Keratinocyte (primary cell): ENCODE results near the gene PLEKHG5. TPM values are rescaled to one million over a fixed set of nuclear protein-coding genes. Genes with fewer than 3 reads are reported as not detected.

ENCODE experiments used
- DNase-seq: peaks from one replicate; pipeline ENCODE4 v3.0.0-alpha.2; 2011; ENCODE audit warnings: low read depth, missing footprints, low spot score
- FAIRE-seq: peaks from 2 replicates; lab custom pipeline; 2011; peaks lifted over from hg19 to GRCh38; lab: Jason Lieb, UNC
- H2AFZ ChIP-seq: 2 replicates; pipeline ENCODE4 v1.6.0; 2012; ENCODE audit warnings: low read length, control low read depth, inconsistent platforms; ENCODE audit not compliant: control insufficient read depth
- H3K27ac ChIP-seq: 2 replicates; pipeline ENCODE4 v1.5.1; 2011; ENCODE audit warnings: low read length; ENCODE audit not compliant: control insufficient read depth, insufficient read depth
- H3K27me3 ChIP-seq: 3 replicates; pipeline ENCODE4 v1.6.0; 2011; ENCODE audit warnings: low read length; ENCODE audit not compliant: control insufficient read depth, insufficient read depth; ENCODE audit errors: extremely low read depth
- H3K36me3 ChIP-seq, 2 experiments: 2 replicates in 1 of 2; 3 replicates in 1 of 2; pipeline ENCODE4 v1.5.1; 2011; ENCODE audit warnings: low read length in 2 of 2, mild to moderate bottlenecking in 1 of 2; ENCODE audit not compliant: control insufficient read depth in 2 of 2, insufficient read depth in 2 of 2; ENCODE audit errors: extremely low read depth in 1 of 2
- H3K4me1 ChIP-seq: 3 replicates; pipeline ENCODE4 v1.5.1; 2011; ENCODE audit warnings: low read length; ENCODE audit not compliant: control insufficient read depth, insufficient read depth; ENCODE audit errors: extremely low read depth
- H3K4me2 ChIP-seq: 3 replicates; pipeline ENCODE4 v1.6.0; 2011; ENCODE audit warnings: low read depth, low read length; ENCODE audit not compliant: control insufficient read depth, insufficient read depth; ENCODE audit errors: extremely low read depth
- H3K4me3 ChIP-seq, 3 experiments: fragments of 200-600 bp in 1 of 3; sonication (generic) in 1 of 3; 2 replicates in 2 of 3; 3 replicates in 1 of 3; pipeline ENCODE4 v1.5.1; 2011 to 2016; ENCODE audit warnings: low read length in 3 of 3, mild to moderate bottlenecking in 3 of 3, control low read depth in 2 of 3, inconsistent platforms in 1 of 3, low read depth in 1 of 3, mixed read lengths in 1 of 3, mixed run types in 1 of 3, moderate library complexity in 1 of 3; ENCODE audit not compliant: control insufficient read depth in 2 of 3, insufficient read depth in 2 of 3; ENCODE audit errors: extremely low read depth in 1 of 3
- H3K79me2 ChIP-seq: 2 replicates; pipeline ENCODE4 v1.6.0; 2012; ENCODE audit warnings: low read length; ENCODE audit not compliant: control insufficient read depth, insufficient read depth
- H3K9ac ChIP-seq: 3 replicates; pipeline ENCODE4 v1.6.0; 2011; ENCODE audit warnings: low read length; ENCODE audit not compliant: control insufficient read depth, insufficient read depth; ENCODE audit errors: extremely low read depth
- H3K9me1 ChIP-seq: 3 replicates; pipeline ENCODE4 v1.6.0; 2011; ENCODE audit warnings: low read length; ENCODE audit not compliant: control insufficient read depth, insufficient read depth; ENCODE audit errors: extremely low read depth
- H3K9me3 ChIP-seq: 2 replicates; pipeline ENCODE4 v1.5.1; 2012; ENCODE audit warnings: low read depth, low read length; ENCODE audit not compliant: control insufficient read depth
- H4K20me1 ChIP-seq: 3 replicates; pipeline ENCODE4 v1.6.0; 2011; ENCODE audit warnings: low read length; ENCODE audit not compliant: control insufficient read depth, insufficient read depth; ENCODE audit errors: extremely low read depth
- EZH2 ChIP-seq: IDR thresholded peaks from one replicate; pipeline ENCODE4 v1.6.1; 2012; ENCODE audit warnings: inconsistent platforms, mild to moderate bottlenecking, low read length, moderate library complexity
- dilution Hi-C: fragments of 300-500 bp; cut with MboI; formaldehyde crosslinking; loops from one replicate; pipeline ENCODE4 v1.7.0; 2020; ENCODE audit warnings: low sequenced_read_pairs; ENCODE audit not compliant: extremely low pct_ligation_motif_present
- polyA plus RNA-seq, 5 experiments: library from polyadenylated mRNA; depleted of rRNA in 3 of 5; stranded (reverse) in 3 of 5; stranded (forward) in 1 of 5; unstranded in 1 of 5; fragments of >200 nt; gene quantifications; 1 replicate in 1 of 5; 2 replicates in 3 of 5; 3 replicates in 1 of 5; pipeline versions ENCODE4 v1.2.1 to v1.2.3, GENCODE V29; 2011 to 2012; ENCODE audit warnings: missing spikeins in 2 of 5, low read depth in 1 of 5, low replicate concordance in 1 of 5
- TF ChIP-seq, protein P1 (sequence below), 3 experiments: IDR thresholded peaks in 1 of 3; conservative IDR thresholded peaks in 1 of 3; optimal IDR thresholded peaks in 1 of 3; 2 replicates in 2 of 3; 3 replicates in 1 of 3; pipeline versions ENCODE3 to v1.5.1; 2011; ENCODE audit warnings: low read length in 3 of 3, mild to moderate bottlenecking in 3 of 3, moderate library complexity in 2 of 3, control low read depth in 1 of 3, inconsistent platforms in 1 of 3; ENCODE audit not compliant: insufficient read depth in 2 of 3; ENCODE audit errors: extremely low read depth in 1 of 3

PLEKHG5 gene
- polyA plus RNA-seq, 1 donor (not counting 4 experiments of a cell fraction or from before 2014, with no cell fraction given), result 11.8 TPM

DNA sequence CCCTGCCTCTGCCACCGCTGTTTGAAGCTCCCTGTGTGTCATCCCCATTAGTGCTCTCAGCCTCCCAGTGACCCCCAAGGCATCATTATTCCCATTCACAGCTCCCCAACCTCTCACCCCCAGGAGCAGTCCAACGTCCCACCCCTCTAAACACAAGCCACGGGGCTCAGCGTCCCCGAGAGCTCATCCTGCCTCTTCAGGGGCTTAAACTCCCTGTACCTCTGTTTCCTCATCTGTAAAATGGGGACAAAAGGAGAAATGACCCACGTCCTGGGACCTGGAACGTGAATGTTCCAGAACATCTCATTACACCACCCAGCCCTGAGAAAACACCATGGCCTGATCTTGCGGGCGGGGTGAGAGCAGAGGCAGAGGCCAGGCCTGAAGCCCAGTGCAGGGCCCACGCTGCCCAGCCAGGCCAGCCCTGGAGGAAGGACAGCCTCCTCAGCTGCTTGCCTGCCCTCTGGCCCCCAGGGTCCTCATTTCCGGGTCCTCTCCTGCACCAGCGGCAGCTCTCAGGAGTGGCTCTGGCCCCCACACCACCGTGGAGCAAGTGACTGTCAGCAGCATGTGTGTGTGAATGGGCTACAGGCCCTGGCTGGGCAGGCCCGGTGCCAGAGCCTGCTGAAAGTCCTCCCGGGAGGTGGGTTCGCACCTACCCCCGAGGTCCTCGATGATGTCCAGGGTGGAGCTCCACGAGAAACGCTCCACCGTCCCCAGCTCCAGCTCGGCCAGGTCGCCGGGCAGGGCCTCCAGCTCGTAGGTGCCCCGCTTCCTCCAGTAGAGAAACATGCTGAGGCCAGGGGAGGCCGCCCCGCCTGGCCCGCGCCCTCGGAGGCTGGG is 14.1 kb upstream of the PLEKHG5 start:
- H4K20me1 ChIP-seq, result no peaks in the 10 kb centered on the region
- no peaks in the 10 kb centered on the region for H3K79me2 ChIP-seq
- H3K27me3 ChIP-seq, result peaks cover 6% of the 10 kb centered on the region
- H2AFZ ChIP-seq, result no peak overlapping the region
- DNase-seq (no peak), FAIRE-seq (no peak)
- H3K4me2 ChIP-seq, result no peak overlapping the region
- no peaks in the 10 kb centered on the region for H3K4me1 ChIP-seq
- no peak overlapping the region for H3K9ac ChIP-seq
- no peaks in the 10 kb centered on the region for H3K36me3 ChIP-seq
- no peak overlapping the region for H3K4me3 ChIP-seq
- H3K9me1 ChIP-seq, result no peaks in the 10 kb centered on the region
- H3K27ac ChIP-seq, result no peak overlapping the region
- H3K9me3 ChIP-seq, result no peaks in the 10 kb centered on the region
- dilution Hi-C loops, result no loop called here
- no peak for TF ChIP-seq EZH2
- TF ChIP-seq, protein P1, sequence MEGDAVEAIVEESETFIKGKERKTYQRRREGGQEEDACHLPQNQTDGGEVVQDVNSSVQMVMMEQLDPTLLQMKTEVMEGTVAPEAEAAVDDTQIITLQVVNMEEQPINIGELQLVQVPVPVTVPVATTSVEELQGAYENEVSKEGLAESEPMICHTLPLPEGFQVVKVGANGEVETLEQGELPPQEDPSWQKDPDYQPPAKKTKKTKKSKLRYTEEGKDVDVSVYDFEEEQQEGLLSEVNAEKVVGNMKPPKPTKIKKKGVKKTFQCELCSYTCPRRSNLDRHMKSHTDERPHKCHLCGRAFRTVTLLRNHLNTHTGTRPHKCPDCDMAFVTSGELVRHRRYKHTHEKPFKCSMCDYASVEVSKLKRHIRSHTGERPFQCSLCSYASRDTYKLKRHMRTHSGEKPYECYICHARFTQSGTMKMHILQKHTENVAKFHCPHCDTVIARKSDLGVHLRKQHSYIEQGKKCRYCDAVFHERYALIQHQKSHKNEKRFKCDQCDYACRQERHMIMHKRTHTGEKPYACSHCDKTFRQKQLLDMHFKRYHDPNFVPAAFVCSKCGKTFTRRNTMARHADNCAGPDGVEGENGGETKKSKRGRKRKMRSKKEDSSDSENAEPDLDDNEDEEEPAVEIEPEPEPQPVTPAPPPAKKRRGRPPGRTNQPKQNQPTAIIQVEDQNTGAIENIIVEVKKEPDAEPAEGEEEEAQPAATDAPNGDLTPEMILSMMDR (optimal IDR thresholded peaks at IDR 0.05 in 1 of 3, IDR thresholded peaks at IDR 0.05 in 1 of 3, conservative IDR thresholded peaks at IDR 0.05 in 1 of 3; ENCODE audit: extremely low read depth in 1 of 3, insufficient read depth in 2 of 3, low read length in 3 of 3), result no peak

DNA sequence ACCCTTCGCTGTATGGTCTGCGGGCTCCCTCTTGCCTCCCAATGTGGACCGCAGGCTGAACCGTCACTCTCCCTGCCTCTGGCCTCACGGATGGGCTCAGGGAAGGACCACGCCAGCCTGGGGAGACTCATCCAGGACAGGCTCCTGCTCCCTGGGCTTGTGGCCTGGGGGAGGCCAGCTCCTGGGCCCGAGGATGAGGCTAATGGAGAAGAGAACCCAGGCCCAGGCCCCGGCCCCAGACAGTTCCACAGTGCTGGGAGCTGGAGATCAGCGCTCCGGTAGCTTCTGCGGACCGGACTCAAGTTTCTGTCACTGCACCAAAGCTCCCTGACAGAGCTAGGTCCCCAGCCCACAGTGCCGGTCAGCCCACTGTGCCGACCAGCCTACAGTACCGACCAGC is 13.4 kb upstream of the PLEKHG5 start:
- no peaks in the 10 kb centered on the region for H3K79me2 ChIP-seq
- no peaks in the 10 kb centered on the region for H3K36me3 ChIP-seq
- TF ChIP-seq, protein P1 (optimal IDR thresholded peaks at IDR 0.05 in 1 of 3, IDR thresholded peaks at IDR 0.05 in 1 of 3, conservative IDR thresholded peaks at IDR 0.05 in 1 of 3; ENCODE audit: extremely low read depth in 1 of 3, insufficient read depth in 2 of 3, low read length in 3 of 3), result no peak
- no peak for TF ChIP-seq EZH2
- DNase-seq (no peak), FAIRE-seq (no peak)
- H3K9me1 ChIP-seq, result no peaks in the 10 kb centered on the region
- H3K4me2 ChIP-seq, result no peak overlapping the region
- no peaks in the 10 kb centered on the region for H4K20me1 ChIP-seq
- no peak overlapping the region for H3K4me3 ChIP-seq
- H3K27me3 ChIP-seq, result peaks cover 6% of the 10 kb centered on the region
- no peak overlapping the region for H3K27ac ChIP-seq
- dilution Hi-C loops, result no loop called here
- H2AFZ ChIP-seq, result no peak overlapping the region
- no peak overlapping the region for H3K9ac ChIP-seq
- no peaks in the 10 kb centered on the region for H3K4me1 ChIP-seq
- H3K9me3 ChIP-seq, result no peaks in the 10 kb centered on the region
